Liver (tissue), 9 donors: ENCODE measurements around the gene ANXA6. TPM values are rescaled to one million over a fixed set of nuclear protein-coding genes. Genes with fewer than 3 reads are reported as not detected.
A peak's percentile ranks its signal among the peaks of the same experiment; 100 is the strongest.

Experiments used
- DNase-seq: peaks from one replicate; pipeline ENCODE4 v3.0.0-alpha.2; 2017; ENCODE audit warnings: low spot score
- H3K27ac ChIP-seq, 2 donors: one replicate each; pipeline ENCODE4 v1.7.0; 2013; ENCODE audit warnings: inconsistent platforms in 2 of 2, low read length in 2 of 2, control low read depth in 1 of 2, low read depth in 1 of 2, mild to moderate bottlenecking in 1 of 2
- H3K27me3 ChIP-seq, 4 donors: one replicate each; pipeline versions ENCODE4 v1.6.1 to v1.7.0; 2013; ENCODE audit warnings: low read length in 3 of 4, inconsistent platforms in 1 of 4, mild to moderate bottlenecking in 1 of 4, moderate library complexity in 1 of 4; ENCODE audit not compliant: control insufficient read depth in 4 of 4, insufficient read depth in 4 of 4
- H3K36me3 ChIP-seq, 4 donors: one replicate each; pipeline versions ENCODE4 v1.6.1 to v1.7.0; 2013; ENCODE audit warnings: low read length in 3 of 4, mild to moderate bottlenecking in 3 of 4, low read depth in 1 of 4, moderate library complexity in 1 of 4; ENCODE audit not compliant: control insufficient read depth in 4 of 4, insufficient read depth in 3 of 4
- H3K4me1 ChIP-seq, 4 donors: one replicate each; pipeline versions ENCODE4 v1.6.1 to v1.7.0; 2013; ENCODE audit warnings: low read length in 3 of 4, mild to moderate bottlenecking in 3 of 4, moderate library complexity in 1 of 4; ENCODE audit not compliant: control insufficient read depth in 4 of 4, insufficient read depth in 4 of 4
- H3K4me3 ChIP-seq, 3 donors: one replicate each; pipeline versions ENCODE4 v1.6.1 to v1.7.0; 2013; ENCODE audit warnings: low read length in 3 of 3, control low read depth in 1 of 3, low read depth in 1 of 3, mild to moderate bottlenecking in 1 of 3
- H3K9ac ChIP-seq, 2 donors: one replicate each; pipeline ENCODE4 v1.7.0; 2013; ENCODE audit warnings: low read length in 2 of 2, mild to moderate bottlenecking in 2 of 2, moderate library complexity in 2 of 2, control low read depth in 1 of 2, low read depth in 1 of 2
- H3K9me3 ChIP-seq, 4 donors: one replicate each; pipeline versions ENCODE4 v1.6.1 to v1.7.0; 2013; ENCODE audit warnings: low read length in 3 of 4; ENCODE audit not compliant: control insufficient read depth in 4 of 4
- ATF3 ChIP-seq: IDR thresholded peaks from 2 replicates; pipeline ENCODE4 v1.6.1; 2016; ENCODE audit warnings: antibody characterized with exemption
- CTCF ChIP-seq: fragments of 150-350 bp; IDR thresholded peaks from 2 replicates; pipeline ENCODE4 v1.5.1; 2017; ENCODE audit warnings: improper control_type of control experiment, low read depth, low read length; ENCODE audit not compliant: missing input control
- EGR1 ChIP-seq, 2 donors: IDR thresholded peaks; 2 replicates each; pipeline ENCODE4 v1.6.1; 2016 to 2018; ENCODE audit warnings: antibody characterized with exemption in 2 of 2, low read depth in 2 of 2
- FOXA1 ChIP-seq: IDR thresholded peaks from 2 replicates; pipeline ENCODE4 v1.6.1; 2016; ENCODE audit warnings: antibody characterized with exemption
- FOXA2 ChIP-seq: IDR thresholded peaks from 2 replicates; pipeline ENCODE4 v1.6.1; 2016; ENCODE audit warnings: antibody characterized with exemption
- HNF4A ChIP-seq, 2 donors: conservative IDR thresholded peaks; 2 replicates each; pipeline ENCODE4 v1.6.1; 2016; ENCODE audit warnings: antibody characterized with exemption in 2 of 2, mild to moderate bottlenecking in 2 of 2
- HNF4G ChIP-seq: IDR thresholded peaks from 2 replicates; pipeline ENCODE4 v1.6.1; 2016; ENCODE audit warnings: antibody characterized with exemption
- JUND ChIP-seq, 2 donors: IDR thresholded peaks; 2 replicates each; pipeline ENCODE4 v1.6.1; 2016; ENCODE audit warnings: antibody characterized with exemption in 2 of 2
- MAX ChIP-seq: IDR thresholded peaks from 2 replicates; pipeline ENCODE4 v1.6.1; 2016; ENCODE audit warnings: antibody characterized with exemption
- NR2F2 ChIP-seq: IDR thresholded peaks from 2 replicates; pipeline ENCODE4 v1.6.1; 2016; ENCODE audit warnings: antibody characterized with exemption
- RAD21 ChIP-seq, 2 donors: IDR thresholded peaks; 2 replicates each; pipeline ENCODE4 v1.6.1; 2016; ENCODE audit warnings: antibody characterized with exemption in 2 of 2, mild to moderate bottlenecking in 2 of 2
- RXRA ChIP-seq, 2 donors: IDR thresholded peaks; 2 replicates each; pipeline ENCODE4 v1.6.1; 2017 to 2018; ENCODE audit warnings: antibody characterized with exemption in 2 of 2, mild to moderate bottlenecking in 1 of 2
- TAF1 ChIP-seq: conservative IDR thresholded peaks from 2 replicates; pipeline ENCODE4 v1.6.1; 2016; ENCODE audit warnings: antibody characterized with exemption, mild to moderate bottlenecking
- YY1 ChIP-seq: IDR thresholded peaks from 2 replicates; pipeline ENCODE4 v1.6.1; 2016; ENCODE audit warnings: antibody characterized with exemption, mild to moderate bottlenecking
- WGBS: extraction: QIAGEN DNeasy Blood & Tissue Kit; methylation state at CpG from one replicate; pipeline ENCODE4 v1.1.7; 2013; 5-methylcytosine and 5-hydroxymethylcytosine counted together
- polyA plus RNA-seq, 2 donors: library from polyadenylated mRNA; stranded (reverse) in 1 of 2; unstranded in 1 of 2; fragments of 200-250 nt in 1 of 2; fragments of >200 nt in 1 of 2; fragmentation: Nextera tagmentation in 1 of 2; extraction: Ambion mirVana in 1 of 2; gene quantifications; one replicate each; pipeline versions ENCODE4 v1.2.1 to v1.2.3, GENCODE V29; 2013 to 2015
- total RNA-seq, 2 donors: library from RNA; depleted of rRNA; stranded (reverse); fragments of >200 nt; gene quantifications; one replicate each; pipeline ENCODE4 v1.2.3, GENCODE V29; 2014
- donor health status: healthy.
- donor health status: healthy.
- donor health status: healthy.
- donor health status: healthy.
- donor health status: healthy.

Gene ANXA6
- total and polyA plus RNA-seq, 4 donors: 52.7 to 215 (median 126) TPM

GRCh38 chr5:151167022-151167421 lies 9.4 kb upstream of the ANXA6 start:
- H3K9me3 ChIP-seq: no peaks in the 10 kb centered on the region
- 90% methylated on average over 9 of the region's 9 CpGs for WGBS
- no peak overlapping the region for H3K27ac ChIP-seq
- no peak for DNase-seq
- H3K36me3 ChIP-seq: no peaks in the 10 kb centered on the region
- H3K27me3 ChIP-seq: no peaks in the 10 kb centered on the region
- peaks cover 0 to 10% (median 5%) of the 10 kb centered on the region in 4 donors for H3K4me1 ChIP-seq
- no peak overlapping the region for H3K4me3 ChIP-seq
- no peak for TF ChIP-seq EGR1 (IDR thresholded peaks at IDR 0.05; ENCODE audit: low read depth in 2 of 2)
- no peak for TF ChIP-seq HNF4A (conservative IDR thresholded peaks at IDR 0.05)
- TF ChIP-seq NR2F2: no peak
- no peak overlapping the region for H3K9ac ChIP-seq

- no peak overlapping the region for H3K27ac ChIP-seq
- peaks cover 0 to 15% (median 7%) of the 10 kb centered on the region in 4 donors for H3K4me1 ChIP-seq
- TF ChIP-seq RAD21 (IDR thresholded peaks at IDR 0.05): peak; percentile 97
- TF ChIP-seq FOXA2: no peak
- TF ChIP-seq FOXA1: no peak
- peak; percentile 28 to 42 for TF ChIP-seq RXRA (IDR thresholded peaks at IDR 0.05)
- peak; percentile 30 for TF ChIP-seq ATF3
- TF ChIP-seq MAX: no peak
- no peak for TF ChIP-seq TAF1
- no peak for TF ChIP-seq YY1
- TF ChIP-seq JUND (IDR thresholded peaks at IDR 0.05): peak; percentile 45 to 64
- TF ChIP-seq EGR1 (IDR thresholded peaks at IDR 0.05; ENCODE audit: low read depth in 2 of 2): no peak
- TF ChIP-seq CTCF: peak; percentile 97
- no peak for TF ChIP-seq HNF4A (conservative IDR thresholded peaks at IDR 0.05)
- no peak for TF ChIP-seq HNF4G
- TF ChIP-seq NR2F2: peak; percentile 56
- no peaks in the 10 kb centered on the region for H3K36me3 ChIP-seq
- DNase-seq: peak; percentile 76
- H3K9ac ChIP-seq: no peak overlapping the region
- H3K27me3 ChIP-seq: no peaks in the 10 kb centered on the region
- no peaks in the 10 kb centered on the region for H3K9me3 ChIP-seq
- 30% methylated on average over 8 of the region's 8 CpGs for WGBS
- H3K4me3 ChIP-seq: no peak overlapping the region
These were observed 7.3 kb upstream of the ANXA6 start for GRCh38 chr5:151164687-151165392.

GRCh38 chr5:151162776-151163175 lies 5.2 kb upstream of the ANXA6 start:
- Histone ChIP-seq H3K4me1 (peaks cover 2 to 22% (median 12%) of the 10 kb centered on the region in 4 donors), H3K27me3 (no peaks in the 10 kb centered on the region), H3K4me3 (no peak overlapping the region), H3K27ac (no peak overlapping the region), H3K36me3 (no peaks in the 10 kb centered on the region), H3K9ac (no peak overlapping the region), H3K9me3 (no peaks in the 10 kb centered on the region)
- no peak for TF ChIP-seq TAF1
- no peak for DNase-seq
- 66% methylated on average over 1 of the region's 1 CpG for WGBS
